GM19328 (cell line): Measurements from ENCODE around the gene DAZAP1.

Experiments used
- ATAC-seq: cut with Tn5 transposase; IDR thresholded peaks from one replicate; pipeline ENCODE4 v1.9.1; 2021; ENCODE audit warnings: mild to moderate bottlenecking, moderate library complexity; ENCODE audit not compliant: unreplicated experiment

The DAZAP1 gene

GRCh38 chr19:1392939-1393530 lies 14.4 kb upstream of the DAZAP1 start:
- ATAC-seq: no peak

- no peak for ATAC-seq
Observed at GRCh38 chr19:1393841-1394240, 13.5 kb upstream of the DAZAP1 start.

GRCh38 chr19:1394252-1395193 lies 12.9 kb upstream of the DAZAP1 start:
- no peak for ATAC-seq

- ATAC-seq: no peak
Observed at GRCh38 chr19:1395194-1396018, 12.0 kb upstream of the DAZAP1 start.

- ATAC-seq: no peak
Observed at GRCh38 chr19:1396019-1396767, 11.2 kb upstream of the DAZAP1 start.

GRCh38 chr19:1396768-1397679 lies 10.4 kb upstream of the DAZAP1 start:
- no peak for ATAC-seq

GRCh38 chr19:1397838-1398237 lies 9.5 kb upstream of the DAZAP1 start:
- ATAC-seq: no peak

- no peak for ATAC-seq
Observed at GRCh38 chr19:1399079-1399478, 8.3 kb upstream of the DAZAP1 start.

- no peak for ATAC-seq
Observed at GRCh38 chr19:1399745-1400144, 7.6 kb upstream of the DAZAP1 start.

GRCh38 chr19:1400281-1401137 lies 6.9 kb upstream of the DAZAP1 start:
- ATAC-seq: no peak

GRCh38 chr19:1401138-1401888 lies 6.1 kb upstream of the DAZAP1 start, which contains the start of gene GAMT:
TSS of gene GAMT (minus strand) at chr19:1401542. CDS start at chr19:1401476, 66 bp downstream.
- ATAC-seq: no peak

- no peak for ATAC-seq
Observed at GRCh38 chr19:1401889-1402217, 5.5 kb upstream of the DAZAP1 start.

- ATAC-seq: no peak
Observed at GRCh38 chr19:1402411-1403070, 4.8 kb upstream of the DAZAP1 start.

GRCh38 chr19:1406774-1407527 lies 435 bp upstream of the DAZAP1 start:
- peak; percentile 74 for ATAC-seq

GRCh38 chr19:1408300-1409203 lies 1.2 kb downstream of the DAZAP1 start:
- ATAC-seq: no peak
